HepG2 (cell line): Measurements from ENCODE around the gene HTRA2. TPM values are rescaled to one million over a fixed set of nuclear protein-coding genes. Genes with fewer than 3 reads are reported as not detected.
A peak's percentile ranks its signal among the peaks of the same experiment; 100 is the strongest.

ENCODE experiments used
- DZIP1 ChIP-seq: sonication (generic); formaldehyde crosslinking; IDR thresholded peaks from 2 replicates; pipeline ENCODE4 v1.5.0; 2020; ENCODE audit warnings: mild to moderate bottlenecking, missing genetic modification reagents
- GLMP ChIP-seq: sonication (generic); formaldehyde crosslinking; IDR thresholded peaks from 2 replicates; pipeline ENCODE4 v1.9.0; 2021; ENCODE audit warnings: missing genetic modification reagents, mild to moderate bottlenecking, borderline replicate concordance
- KAT7 ChIP-seq: IDR thresholded peaks from 2 replicates; pipeline ENCODE4 v1.6.1; 2018; ENCODE audit warnings: borderline replicate concordance, missing compliant biosample characterization
- MTF2 ChIP-seq: sonication (generic); formaldehyde crosslinking; IDR thresholded peaks from 2 replicates; pipeline ENCODE4 v1.5.0; 2020; ENCODE audit warnings: missing genetic modification reagents, borderline replicate concordance
- NCOR1 ChIP-seq: fragments of 200-600 bp; sonication (generic); IDR thresholded peaks from 2 replicates; pipeline ENCODE4 v1.7.0; 2017; ENCODE audit warnings: antibody characterized with exemption, low read length, borderline replicate concordance
- NR2F6 ChIP-seq, 2 experiments: IDR thresholded peaks; 2 replicates each; pipeline ENCODE4 v1.6.1; 2016; ENCODE audit warnings: antibody characterized with exemption in 1 of 2, mild to moderate bottlenecking in 1 of 2
- PHF5A ChIP-seq: IDR thresholded peaks from one replicate; pipeline ENCODE4 v1.6.1; 2018; ENCODE audit warnings: low read depth, missing genetic modification reagents; ENCODE audit not compliant: unreplicated experiment
- SIX4 ChIP-seq: sonication (generic); formaldehyde crosslinking; IDR thresholded peaks from 2 replicates; pipeline ENCODE4 v1.4.0; 2020; ENCODE audit warnings: missing genetic modification reagents
- THYN1 ChIP-seq: sonication (generic); formaldehyde crosslinking; IDR thresholded peaks from 2 replicates; pipeline ENCODE4 v1.8.1; 2023; ENCODE audit warnings: low read depth, mild to moderate bottlenecking, moderate library complexity, missing genetic modification reagents, borderline replicate concordance
- ZNF253 ChIP-seq: sonication (generic); formaldehyde crosslinking; IDR thresholded peaks from 2 replicates; pipeline ENCODE4 v1.8.0; 2022; ENCODE audit warnings: mild to moderate bottlenecking, missing genetic modification reagents, borderline replicate concordance
- ZNF274 ChIP-seq: sonication (generic); formaldehyde crosslinking; IDR thresholded peaks from 2 replicates; pipeline ENCODE4 v1.5.1; 2020; ENCODE audit warnings: mild to moderate bottlenecking, missing genetic modification reagents
- ZNF276 ChIP-seq: sonication (generic); formaldehyde crosslinking; IDR thresholded peaks from 2 replicates; pipeline ENCODE4 v1.4.0; 2020; ENCODE audit warnings: mild to moderate bottlenecking, low read depth, missing genetic modification reagents
- ZNF281 ChIP-seq: sonication (generic); formaldehyde crosslinking; IDR thresholded peaks from 2 replicates; pipeline ENCODE4 v1.4.0; 2020; ENCODE audit warnings: missing genetic modification reagents, borderline replicate concordance
- ZNF557 ChIP-seq: sonication (generic); formaldehyde crosslinking; IDR thresholded peaks from 2 replicates; pipeline ENCODE4 v1.4.0; 2020; ENCODE audit warnings: missing genetic modification reagents
- ZNF704 ChIP-seq: sonication (generic); formaldehyde crosslinking; IDR thresholded peaks from 2 replicates; pipeline ENCODE4 v1.8.1; 2023; ENCODE audit warnings: mild to moderate bottlenecking, inconsistent platforms, moderate library complexity, missing genetic modification reagents, borderline replicate concordance
- ZZZ3 ChIP-seq: sonication (generic); formaldehyde crosslinking; IDR thresholded peaks from 2 replicates; pipeline ENCODE4 v1.4.0; 2020; ENCODE audit warnings: missing genetic modification reagents, mild to moderate bottlenecking, borderline replicate concordance
- polyA plus RNA-seq, 8 experiments: library from polyadenylated mRNA; depleted of rRNA in 3 of 8; stranded (reverse) in 7 of 8; unstranded in 1 of 8; fragments of >200 nt; fragmentation: Illumina TruSeq in 4 of 8; extraction: Trizol in 4 of 8; gene quantifications; 2 replicates each; pipeline versions ENCODE4 v1.2.1 to v1.2.3, GENCODE V29; 2011 to 2016; ENCODE audit warnings: low read depth in 4 of 8, missing spikeins in 1 of 8, mixed read lengths in 1 of 8; ENCODE audit not compliant: insufficient read depth in 1 of 8
- total RNA-seq, 5 experiments: library from RNA; depleted of rRNA; stranded (reverse); fragments of >200 nt; fragmentation: Illumina TruSeq; extraction: Trizol; gene quantifications; 2 replicates each; pipeline ENCODE4 v1.2.3, GENCODE V29; 2016; ENCODE audit warnings: low read depth in 1 of 5

HTRA2 gene
- total and polyA plus RNA-seq, 2 of the 13 experiments (the other 11 are each of a cell fraction or from before 2014, with no cell fraction given): 47.7 to 50.3 TPM

- TF ChIP-seq ZNF281 (CRISPR knock-in tag) (no peak), NCOR1 (no peak; the same call in 1 of the 2 replicates), ZNF276 (CRISPR knock-in tag) (peak; percentile 72; the same call in 1 of the 2 replicates), SIX4 (CRISPR knock-in tag) (no peak; the same call in 1 of the 2 replicates), NR2F6 (IDR thresholded peaks at IDR 0.05) (peak; percentile 40; the same call in 1 of the 2 replicates), NR2F6 (CRISPR knock-in tag; IDR thresholded peaks at IDR 0.05) (peak; percentile 81), ZZZ3 (CRISPR knock-in tag) (peak; percentile 74), ZNF274 (CRISPR knock-in tag) (peak; percentile 83), DZIP1 (CRISPR knock-in tag) (no peak), PHF5A (CRISPR knock-in tag) (peak; percentile 25), MTF2 (CRISPR knock-in tag) (0 out of 2 replicates have a peak, but pooled peaks have one; percentile 6), GLMP (CRISPR knock-in tag) (no peak), ZNF253 (CRISPR knock-in tag) (no peak; the same call in 1 of the 2 replicates), KAT7 (CRISPR knock-in tag) (peak; percentile 92; the same call in 1 of the 2 replicates), ZNF557 (CRISPR knock-in tag) (peak; percentile 53; the same call in 1 of the 2 replicates), THYN1 (CRISPR knock-in tag) (no peak; the same call in 1 of the 2 replicates), ZNF704 (CRISPR knock-in tag) (peak; percentile 89)
Observed at GRCh38 chr2:74507145-74507925, 22.4 kb upstream of the HTRA2 start, which contains the start of gene PCGF1 (continued).
